Endometrial microvascular endothelial cells (primary cell): Measurements from ENCODE around the gene ELL2. TPM values are rescaled to one million over a fixed set of nuclear protein-coding genes. Genes with fewer than 3 reads are reported as not detected.

ENCODE experiments used
- in situ Hi-C: cut with HindIII; loops from 2 replicates; pipeline ENCODE4 v1.10.0; 2017; ENCODE audit warnings: low sequenced_read_pairs, low pct_unique_long_range_greater_than_20kb; ENCODE audit errors: inconsistent ontology term
- total RNA-seq: library from RNA; depleted of rRNA; stranded (reverse); fragments of >200 nt; gene quantifications from one replicate; pipeline ENCODE4 v1.2.3, GENCODE V29; 2015; ENCODE audit errors: inconsistent ontology term

The ELL2 gene
- 47.2 TPM for total RNA-seq

GRCh38 chr5:95961617-95962474, at the start of gene ELL2:
TSS of gene ELL2 (minus strand) at chr5:95961851. CDS start at chr5:95961721, 130 bp downstream.
- in situ Hi-C loops: no loop called here

- in situ Hi-C loops: no loop called here
Measured at GRCh38 chr5:96008987-96009647, 47.5 kb upstream of the ELL2 start.

DNA sequence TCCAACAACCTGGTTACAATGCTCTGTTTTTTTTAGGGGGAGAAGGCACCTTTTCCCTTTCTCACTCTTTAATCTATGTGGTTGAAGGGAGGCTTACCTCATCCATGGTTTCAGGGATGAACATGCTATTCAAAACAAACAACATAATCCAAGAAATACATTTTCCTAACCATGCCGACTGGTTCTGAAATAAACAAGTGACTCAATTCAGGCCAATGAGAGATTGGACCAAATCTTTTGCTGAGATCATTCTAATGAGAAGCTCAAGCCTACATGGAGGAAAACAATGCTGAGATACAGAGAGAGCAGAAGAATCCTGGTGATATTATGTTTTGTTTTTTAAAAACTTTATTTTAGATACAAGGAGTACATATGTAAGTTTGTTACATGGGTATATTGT, 46.8 kb upstream of the ELL2 start:
- in situ Hi-C loops: no loop called here

- in situ Hi-C loops: no loop called here
Measured at GRCh38 chr5:96007051-96007450, 45.4 kb upstream of the ELL2 start.

- in situ Hi-C loops: no loop called here
Measured at GRCh38 chr5:96006291-96006690, 44.6 kb upstream of the ELL2 start.

DNA sequence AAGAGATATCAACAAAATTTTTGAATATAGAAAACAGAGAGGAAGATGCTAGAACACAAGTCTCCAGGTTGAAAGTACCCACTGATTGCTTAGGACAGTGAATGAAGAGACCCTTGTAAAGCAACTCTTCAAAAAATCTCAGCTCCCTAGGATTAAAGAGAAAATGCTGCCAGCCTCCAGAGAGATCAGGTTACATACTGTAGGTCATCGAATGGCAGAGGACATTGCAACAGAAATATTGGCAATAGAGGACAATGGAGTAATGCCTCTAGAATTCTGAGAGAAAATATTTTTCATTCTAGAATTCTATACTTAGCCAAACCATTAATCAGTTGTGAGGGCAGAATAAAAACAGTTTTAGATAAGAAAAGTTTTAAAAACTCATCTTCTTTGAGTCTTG, 43.1 kb upstream of the ELL2 start:
- in situ Hi-C loops: no loop called here

GRCh38 chr5:96004087-96004486, 42.4 kb upstream of the ELL2 start:
- in situ Hi-C loops: no loop called here

DNA sequence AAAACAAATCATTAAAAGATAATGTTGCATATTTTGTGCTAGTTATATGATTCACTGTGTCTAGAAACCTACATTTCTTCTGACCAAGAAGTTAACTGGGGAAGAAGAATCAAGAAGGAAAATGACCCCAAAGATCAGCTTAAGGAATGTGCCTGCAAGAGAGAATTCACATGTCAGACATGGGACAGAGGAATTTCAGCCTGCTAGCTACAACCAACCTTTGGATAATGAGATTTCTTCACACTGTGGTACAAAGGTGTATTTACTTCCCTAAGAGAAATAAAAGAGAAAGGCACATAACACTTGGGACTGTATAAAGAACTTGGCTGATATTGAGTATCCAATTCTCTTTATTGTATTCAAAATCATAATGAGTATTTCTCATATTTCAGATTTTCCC, 39.6 kb upstream of the ELL2 start:
- in situ Hi-C loops: no loop called here

GRCh38 chr5:96000308-96000707, 38.7 kb upstream of the ELL2 start:
- in situ Hi-C loops: no loop called here

DNA sequence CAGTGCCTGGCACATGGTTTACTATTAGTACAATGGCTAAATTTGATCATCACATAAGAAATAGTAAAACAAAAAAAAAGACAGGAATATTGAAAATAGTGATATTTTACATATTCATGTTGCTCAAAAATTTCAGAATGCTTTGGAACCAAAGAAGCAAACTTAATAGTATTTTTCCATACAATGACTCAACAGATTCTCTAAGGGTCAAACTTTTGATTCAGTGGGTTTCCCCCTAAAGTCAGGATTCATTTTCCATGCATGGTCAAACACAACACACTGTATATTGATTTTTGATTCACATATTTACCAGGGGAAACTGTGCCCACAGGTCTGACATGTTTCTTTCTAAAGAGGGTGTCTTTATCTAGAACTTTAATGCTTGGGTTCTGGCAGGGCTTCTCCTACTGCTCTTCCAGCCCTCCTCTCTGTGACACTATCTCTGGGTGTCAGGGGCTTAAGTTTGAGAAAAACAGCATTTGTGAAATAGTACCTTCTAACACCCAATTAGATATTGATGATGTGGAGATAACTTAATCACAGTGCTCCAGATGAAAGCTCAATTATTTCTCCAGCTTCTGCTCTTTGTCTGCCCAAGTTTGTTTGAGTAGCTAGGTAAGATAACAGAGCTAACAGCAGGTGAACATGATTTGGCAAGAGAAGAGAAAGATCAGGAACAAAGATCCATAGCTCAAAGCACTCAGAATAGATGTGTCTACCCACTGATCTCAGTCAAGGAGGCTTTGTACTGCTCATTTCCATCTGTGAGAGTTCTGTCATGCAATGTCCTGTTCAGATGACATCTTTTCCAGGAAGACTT, 35.5 kb upstream of the ELL2 start:
- in situ Hi-C loops: no loop called here

GRCh38 chr5:95995962-95996489, 34.4 kb upstream of the ELL2 start:
- in situ Hi-C loops: no loop called here

- in situ Hi-C loops: no loop called here
Measured at GRCh38 chr5:95993776-95994175, 32.1 kb upstream of the ELL2 start.

DNA sequence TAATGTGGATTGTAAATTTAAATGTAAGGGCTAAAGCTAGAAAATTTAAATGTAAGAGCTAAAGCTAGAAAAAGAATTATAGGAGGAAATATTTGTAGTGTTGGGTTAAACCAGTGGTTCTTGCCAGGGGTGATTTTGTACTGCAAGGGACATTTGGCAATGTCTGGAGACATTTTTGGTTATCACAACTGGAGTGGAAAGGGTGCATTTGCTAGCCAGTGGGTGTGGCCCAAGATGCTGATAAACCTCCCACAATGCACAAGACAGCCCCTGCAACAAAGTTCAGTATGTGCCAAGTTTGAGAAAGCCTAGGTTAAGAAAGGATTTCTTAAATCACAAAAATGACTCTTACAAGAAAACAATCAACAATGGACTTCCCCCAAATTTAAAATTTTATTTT, 31.6 kb upstream of the ELL2 start:
- in situ Hi-C loops: no loop called here

DNA sequence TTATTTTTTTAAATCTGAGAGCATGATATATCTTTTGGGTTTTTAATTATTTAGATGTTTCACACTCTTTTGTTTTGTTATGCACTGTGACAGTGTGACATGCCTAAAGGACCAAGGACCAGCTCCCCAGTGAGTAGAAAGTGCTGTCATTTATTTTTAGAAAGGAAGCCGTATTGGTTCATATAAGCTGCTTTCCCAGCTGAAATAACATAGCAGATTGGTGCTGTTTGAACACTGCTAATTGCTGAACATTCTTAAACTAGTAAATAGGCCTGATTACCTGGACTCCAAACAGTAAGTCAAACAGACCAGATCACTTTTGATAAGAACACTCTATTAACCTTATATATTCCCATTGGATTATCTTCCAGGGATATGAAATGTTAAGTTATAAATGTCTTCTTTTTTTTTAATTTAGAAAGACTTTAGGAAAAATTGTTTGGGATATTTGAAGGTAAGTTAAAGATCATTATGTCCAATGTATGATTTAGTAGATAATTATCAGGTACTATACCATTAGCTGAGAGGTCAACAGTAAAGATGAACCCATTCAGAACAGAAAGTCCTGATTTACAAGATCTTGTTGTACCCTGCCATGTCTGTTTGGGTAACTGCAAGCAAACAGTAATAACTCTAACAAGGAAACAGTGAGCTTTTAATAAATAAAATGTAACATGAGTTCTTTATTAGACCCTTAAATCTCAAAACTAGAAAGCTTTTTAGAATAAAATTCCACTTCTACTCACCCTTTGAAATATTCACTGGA, 27.8 kb upstream of the ELL2 start:
- in situ Hi-C loops: no loop called here

DNA sequence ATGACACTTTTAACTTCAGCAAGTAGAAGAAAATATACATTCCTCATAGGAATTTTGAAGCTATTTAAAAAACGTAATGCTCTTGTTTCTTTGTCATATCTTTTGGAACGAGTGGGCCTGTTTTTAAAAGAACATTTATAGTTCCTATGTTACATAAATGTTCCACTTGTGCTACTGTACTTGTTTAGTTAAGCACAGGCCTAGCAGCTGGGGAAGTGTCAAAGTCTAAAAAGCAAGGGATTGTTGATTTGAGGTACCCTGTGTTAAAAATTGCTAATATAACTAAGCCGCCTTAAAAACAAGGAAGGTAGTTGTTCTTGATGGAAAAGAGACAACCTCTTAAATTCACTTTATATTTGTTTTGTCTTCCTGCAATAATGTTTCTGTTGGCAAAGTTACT, 27.2 kb upstream of the ELL2 start:
- in situ Hi-C loops: no loop called here

DNA sequence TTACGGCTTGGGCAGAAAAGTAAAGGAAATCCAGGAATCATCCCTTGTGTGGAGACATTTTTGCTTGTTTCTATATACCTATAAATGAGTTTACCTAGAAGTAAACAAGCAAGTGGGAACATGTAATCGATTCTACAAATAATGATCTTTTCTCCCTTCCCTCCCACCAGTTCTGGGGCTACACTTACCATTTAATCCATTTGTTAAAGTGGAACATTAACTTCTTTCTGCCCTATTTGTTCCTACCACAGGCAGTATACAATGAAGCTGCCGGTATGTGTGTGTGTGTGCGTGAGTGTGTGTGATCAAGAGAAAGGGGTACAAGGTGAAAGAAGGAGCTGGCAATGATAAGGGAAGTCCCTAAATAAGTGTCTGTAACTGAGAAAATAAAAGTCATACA, 26.4 kb upstream of the ELL2 start:
- in situ Hi-C loops: no loop called here

GRCh38 chr5:95986937-95987520, 25.4 kb upstream of the ELL2 start:
- in situ Hi-C loops: no loop called here

GRCh38 chr5:95986001-95986400, 24.4 kb upstream of the ELL2 start:
- in situ Hi-C loops: no loop called here
